Measurements from ENCODE around the gene LCN15. TPM values are rescaled to one million over a fixed set of nuclear protein-coding genes. Genes with fewer than 3 reads are reported as not detected.
"Not testable (repeated sequence)": the region's sequence is repeated elsewhere in the genome, so short reads cannot be mapped to it uniquely, and the experiment has no call there.

The LCN15 gene
- total RNA-seq, result not detected in 2 replicates

GRCh38 chr9:136764301-136764891 is at the start of gene LCN15:
LCN15 (minus strand) TSS chr9:136764518; CDS start chr9:136764488, 30 bp downstream.
- DNase-seq, result no peak
- intact Hi-C loops (cut with micrococcal nuclease), result no loop called here
- Mint-ChIP-seq H3K4me3 (no peak within 1 kb of the TSS), H3K9me3 (no peaks in the 10 kb centered on the region), H3K27me3 (peaks cover 6% of the 10 kb centered on the region), H3K4me1 (peaks cover 8% of the 10 kb centered on the region), H3K27ac (no peak within 1 kb of the TSS), H3K36me3 (ENCODE audit: low read depth) (no peaks in the 10 kb centered on the region)

- H3K36me3 Mint-ChIP-seq (ENCODE audit: low read depth), result peaks cover 33% of the 10 kb centered on the region
- DNase-seq, result no peak
- peak overlapping the region; percentile 83 for H3K4me3 Mint-ChIP-seq
- no peaks in the 10 kb centered on the region for H3K9me3 Mint-ChIP-seq
- H3K27me3 Mint-ChIP-seq, result no peaks in the 10 kb centered on the region
- H3K27ac Mint-ChIP-seq, result peak overlapping the region; percentile 86
- peaks cover 47% of the 10 kb centered on the region for H3K4me1 Mint-ChIP-seq
- intact Hi-C loops (cut with micrococcal nuclease), result loop anchor here (5.0 to 10.0 kb wide), 2 partner anchors 76 to 94 kb away; partner anchors contain the start of gene TRAF2
Measured at GRCh38 chr9:136808806-136809158, 44.5 kb upstream of the LCN15 start.

GRCh38 chr9:136808075-136808805 is 43.9 kb upstream of the LCN15 start:
- intact Hi-C loops (cut with micrococcal nuclease), result loop anchor here (5.0 to 10.0 kb wide), 2 partner anchors 77 to 94 kb away; partner anchors contain the start of gene TRAF2
- H3K4me1 Mint-ChIP-seq, result peaks cover 43% of the 10 kb centered on the region
- H3K27ac Mint-ChIP-seq, result peak overlapping the region; percentile 86
- peak; percentile 81 for DNase-seq
- peaks cover 29% of the 10 kb centered on the region for H3K36me3 Mint-ChIP-seq (ENCODE audit: low read depth)
- no peaks in the 10 kb centered on the region for H3K27me3 Mint-ChIP-seq
- peak overlapping the region; percentile 83 for H3K4me3 Mint-ChIP-seq
- H3K9me3 Mint-ChIP-seq, result no peaks in the 10 kb centered on the region

- peak within 1 kb of the TSS; percentile 93 for H3K27ac Mint-ChIP-seq
- intact Hi-C loops (cut with micrococcal nuclease), result loop anchor here (2.0 to 10.0 kb wide), 3 partner anchors 15 to 95 kb away; partner anchors contain the start of gene TRAF2
- peak; percentile 96 for DNase-seq
- H3K27me3 Mint-ChIP-seq, result no peaks in the 10 kb centered on the region
- peaks cover 36% of the 10 kb centered on the region for H3K4me1 Mint-ChIP-seq
- H3K9me3 Mint-ChIP-seq, result no peaks in the 10 kb centered on the region
- H3K4me3 Mint-ChIP-seq, result peak within 1 kb of the TSS; percentile 91
- H3K36me3 Mint-ChIP-seq (ENCODE audit: low read depth), result peaks cover 22% of the 10 kb centered on the region
Measured at GRCh38 chr9:136807281-136808074, 43.2 kb upstream of the LCN15 start, which contains the start of gene RABL6. RABL6 (plus strand) TSS chr9:136807948; CDS start chr9:136808197, 249 bp downstream.

GRCh38 chr9:136806631-136807201 is 42.4 kb upstream of the LCN15 start:
- no peak for DNase-seq
- Mint-ChIP-seq H3K4me3 (peak overlapping the region; percentile 91), H3K4me1 (peaks cover 30% of the 10 kb centered on the region), H3K27ac (peak overlapping the region; percentile 93), H3K9me3 (no peaks in the 10 kb centered on the region), H3K27me3 (peaks cover 2% of the 10 kb centered on the region), H3K36me3 (ENCODE audit: low read depth) (peaks cover 22% of the 10 kb centered on the region)
- intact Hi-C loops (cut with micrococcal nuclease), result loop anchor here (2.0 to 10.0 kb wide), 3 partner anchors 14 to 96 kb away; partner anchors contain the start of gene TRAF2

- peaks cover 20% of the 10 kb centered on the region for H3K36me3 Mint-ChIP-seq (ENCODE audit: low read depth)
- no peaks in the 10 kb centered on the region for H3K9me3 Mint-ChIP-seq
- H3K4me3 Mint-ChIP-seq, result peak overlapping the region; percentile 91
- DNase-seq, result no peak
- H3K27me3 Mint-ChIP-seq, result peaks cover 5% of the 10 kb centered on the region
- H3K4me1 Mint-ChIP-seq, result peaks cover 31% of the 10 kb centered on the region
- intact Hi-C loops (cut with micrococcal nuclease), result loop anchor here (2.0 to 10.0 kb wide), 3 partner anchors 13 to 96 kb away; partner anchors contain the start of gene TRAF2
- peak overlapping the region; percentile 29 for H3K27ac Mint-ChIP-seq
Measured at GRCh38 chr9:136806067-136806466, 41.7 kb upstream of the LCN15 start.

GRCh38 chr9:136805207-136805740 is 41.0 kb upstream of the LCN15 start:
- intact Hi-C loops (cut with micrococcal nuclease), result loop anchor here (5.0 to 10.0 kb wide), 2 partner anchors 80 to 97 kb away; partner anchors contain the start of gene TRAF2
- Mint-ChIP-seq H3K9me3 (no peaks in the 10 kb centered on the region), H3K4me3 (peak overlapping the region; percentile 9), H3K27ac (no peak overlapping the region), H3K36me3 (ENCODE audit: low read depth) (peaks cover 16% of the 10 kb centered on the region), H3K27me3 (peaks cover 10% of the 10 kb centered on the region), H3K4me1 (peaks cover 33% of the 10 kb centered on the region)
- DNase-seq, result no peak

- peaks cover 11% of the 10 kb centered on the region for H3K27me3 Mint-ChIP-seq
- intact Hi-C loops (cut with micrococcal nuclease), result loop anchor here (5.0 to 10.0 kb wide), 2 partner anchors 80 to 98 kb away; partner anchors contain the start of gene TRAF2
- peaks cover 30% of the 10 kb centered on the region for H3K4me1 Mint-ChIP-seq
- DNase-seq, result no peak
- H3K9me3 Mint-ChIP-seq, result no peaks in the 10 kb centered on the region
- no peak overlapping the region for H3K27ac Mint-ChIP-seq
- peaks cover 12% of the 10 kb centered on the region for H3K36me3 Mint-ChIP-seq (ENCODE audit: low read depth)
- H3K4me3 Mint-ChIP-seq, result no peak overlapping the region
Measured at GRCh38 chr9:136804509-136805206, 40.3 kb upstream of the LCN15 start.

- no peaks in the 10 kb centered on the region for H3K9me3 Mint-ChIP-seq
- H3K27me3 Mint-ChIP-seq, result peaks cover 11% of the 10 kb centered on the region
- peaks cover 3% of the 10 kb centered on the region for H3K36me3 Mint-ChIP-seq (ENCODE audit: low read depth)
- H3K4me3 Mint-ChIP-seq, result no peak overlapping the region
- H3K27ac Mint-ChIP-seq, result no peak overlapping the region
- intact Hi-C loops (cut with micrococcal nuclease), result loop anchor here (10.0 kb wide), 1 partner anchor 81 kb away; the partner anchor contains the start of gene TRAF2
- no peak for DNase-seq
- H3K4me1 Mint-ChIP-seq, result peaks cover 24% of the 10 kb centered on the region
Measured at GRCh38 chr9:136803551-136804508, 39.5 kb upstream of the LCN15 start.

GRCh38 chr9:136803009-136803550 is 38.8 kb upstream of the LCN15 start:
- not testable (repeated sequence) for H3K4me3 Mint-ChIP-seq; DNase-seq; H3K9me3 Mint-ChIP-seq; H3K36me3 Mint-ChIP-seq (ENCODE audit: low read depth); H3K27ac Mint-ChIP-seq
- intact Hi-C loops (cut with micrococcal nuclease), result loop anchor here (10.0 kb wide), 1 partner anchor 82 kb away; the partner anchor contains the start of gene TRAF2
- H3K27me3 Mint-ChIP-seq, result peaks cover 11% of the 10 kb centered on the region
- peaks cover 21% of the 10 kb centered on the region for H3K4me1 Mint-ChIP-seq

- Mint-ChIP-seq H3K4me3 (no peak overlapping the region), H3K4me1 (peaks cover 21% of the 10 kb centered on the region), H3K27me3 (peaks cover 14% of the 10 kb centered on the region), H3K27ac (no peak overlapping the region), H3K36me3 (ENCODE audit: low read depth) (peaks cover 3% of the 10 kb centered on the region), H3K9me3 (no peaks in the 10 kb centered on the region)
- no peak for DNase-seq
- intact Hi-C loops (cut with micrococcal nuclease), result loop anchor here (10.0 kb wide), 1 partner anchor 82 kb away; the partner anchor contains the start of gene TRAF2
Measured at GRCh38 chr9:136802321-136802720, 38.0 kb upstream of the LCN15 start.

Measured in activated CD4-positive, alpha-beta T cell treated with anti-CD3 and anti-CD28 coated beads, Interleukin-2, amount 10 ng/mL, durations not matched to agents 24 days and 14 days (primary cell).